ENCODE results near the gene CLPTM1.

CLPTM1 gene

GRCh38 chr19:45001087-45001739 is 46.0 kb downstream of the CLPTM1 start, which contains the start of gene RELB:
RELB (plus strand) TSS chr19:45001464; CDS start chr19:45001580, 116 bp downstream.
- POLR2A ChIA-PET = interaction anchor here (0.5 to 1.3 kb wide), 2 partner anchors 32 to 37 kb away, joined by 3 read pairs; partner anchors contain the start of gene CLASRP
- H3K4me3 ChIP-seq (ENCODE audit: low read depth, low read length) = peak within 1 kb of the TSS; percentile 76
- no peak for TF ChIP-seq CTCF (IDR thresholded peaks at IDR 0.05; ENCODE audit: insufficient read depth, low read length, missing control alignments)
- CTCF ChIA-PET = interaction anchor here (0.6 to 4.0 kb wide), 5 partner anchors 9 to 218 kb away, joined by 3 to 24 read pairs (median 6); no protein-coding TSS in a partner anchor
- DNase-seq (ENCODE audit: low read depth, low spot score) = peak; percentile 34

GRCh38 chr19:45003485-45003884 is 48.3 kb downstream of the CLPTM1 start:
- no peak for DNase-seq (ENCODE audit: low read depth, low spot score)
- no peak overlapping the region for H3K4me3 ChIP-seq (ENCODE audit: low read depth, low read length)
- POLR2A ChIA-PET = no interaction called here
- CTCF ChIA-PET = no interaction called here
- no peak for TF ChIP-seq CTCF (IDR thresholded peaks at IDR 0.05; ENCODE audit: insufficient read depth, low read length, missing control alignments)

DNA sequence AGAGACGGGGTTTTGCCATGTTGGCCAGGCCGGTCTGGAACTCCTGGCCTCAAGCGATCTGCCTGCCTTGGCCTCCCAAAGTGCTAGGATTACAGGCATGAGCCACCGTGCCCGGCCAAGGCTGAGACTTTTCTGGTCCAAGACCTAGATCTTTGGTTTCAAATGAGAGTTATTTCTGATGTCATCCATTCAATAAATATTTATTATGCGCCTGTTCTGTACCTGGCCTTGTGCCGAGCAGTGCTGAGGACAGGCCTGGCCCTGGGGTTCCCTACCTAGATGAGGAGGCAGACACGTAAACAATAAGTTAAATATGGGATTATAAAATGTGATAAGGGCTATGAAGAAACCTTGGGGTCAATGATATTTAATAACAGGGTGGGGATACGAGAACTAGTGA is 50.6 kb downstream of the CLPTM1 start:
- ChIA-PET POLR2A (no interaction called here), CTCF (no interaction called here)
- DNase-seq (ENCODE audit: low read depth, low spot score) = no peak
- no peak overlapping the region for H3K4me3 ChIP-seq (ENCODE audit: low read depth, low read length)
- no peak for TF ChIP-seq CTCF (IDR thresholded peaks at IDR 0.05; ENCODE audit: insufficient read depth, low read length, missing control alignments)

DNA sequence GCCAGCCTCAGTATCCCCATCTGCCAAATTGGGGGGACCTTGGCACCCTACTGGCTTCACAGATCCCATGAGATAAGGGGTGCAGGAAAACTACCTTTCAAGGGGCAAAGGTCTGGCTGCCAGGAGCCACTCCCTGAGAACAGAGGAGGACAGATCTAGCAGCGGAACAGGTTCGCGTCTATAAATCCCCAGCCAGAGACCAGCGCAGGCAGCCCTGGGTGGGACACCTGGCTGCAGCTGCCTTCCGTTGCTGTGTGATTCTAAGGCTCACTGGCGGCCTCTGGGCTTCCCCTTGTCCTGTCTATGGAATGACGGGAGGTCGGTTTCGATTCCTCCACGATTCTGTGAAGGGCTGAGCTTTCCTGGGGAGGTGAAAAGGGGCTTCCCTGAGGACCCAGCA is 53.4 kb downstream of the CLPTM1 start:
- ChIA-PET POLR2A (no interaction called here), CTCF (no interaction called here)
- TF ChIP-seq CTCF (IDR thresholded peaks at IDR 0.05; ENCODE audit: insufficient read depth, low read length, missing control alignments) = no peak
- DNase-seq (ENCODE audit: low read depth, low spot score) = no peak
- no peak overlapping the region for H3K4me3 ChIP-seq (ENCODE audit: low read depth, low read length)

DNA sequence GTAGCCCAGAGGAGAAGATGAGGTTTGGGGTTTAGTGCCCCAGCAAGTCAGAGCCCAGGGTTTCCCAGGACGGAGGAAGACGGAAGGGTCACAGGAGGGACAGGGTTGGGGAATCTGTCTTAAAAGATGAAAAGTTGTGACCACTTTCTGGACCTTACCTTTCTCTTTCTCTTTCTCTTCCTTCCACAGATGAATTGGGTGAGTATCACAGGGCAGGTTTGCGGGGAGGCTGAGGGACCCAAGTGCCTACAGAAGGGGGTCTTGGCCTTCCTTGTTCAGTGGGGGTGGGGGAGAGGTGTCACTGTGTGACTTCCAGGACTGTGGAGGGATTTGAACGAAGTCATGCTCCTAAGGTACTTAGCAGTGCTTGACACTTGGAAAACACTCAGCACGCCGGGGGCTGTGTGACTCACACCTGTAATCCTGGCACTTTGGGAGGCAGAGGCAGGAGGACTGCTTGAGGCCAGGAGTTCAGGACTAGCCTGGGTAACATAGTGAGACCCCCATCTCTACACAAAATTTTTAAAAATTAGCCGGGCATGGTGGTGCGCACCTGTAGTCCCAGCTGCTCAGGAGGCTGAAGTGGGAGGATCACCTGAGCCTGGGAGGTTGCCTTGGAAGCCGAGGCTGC is 54.6 kb downstream of the CLPTM1 start:
- TF ChIP-seq CTCF (IDR thresholded peaks at IDR 0.05; ENCODE audit: insufficient read depth, low read length, missing control alignments) = no peak
- no peak overlapping the region for H3K4me3 ChIP-seq (ENCODE audit: low read depth, low read length)
- CTCF ChIA-PET = interaction anchor here (1.1 kb wide), 1 partner anchor 9 kb away, joined by 4 read pairs; no protein-coding TSS in a partner anchor
- POLR2A ChIA-PET = no interaction called here
- DNase-seq (ENCODE audit: low read depth, low spot score) = no peak

GRCh38 chr19:45010306-45010705 is 55.1 kb downstream of the CLPTM1 start:
- ChIA-PET CTCF (interaction anchor here (1.1 kb wide), 1 partner anchor 8 kb away, joined by 4 read pairs; no protein-coding TSS in a partner anchor), POLR2A (interaction anchor here (0.5 kb wide), 1 partner anchor 29 kb away, joined by 3 read pairs; no protein-coding TSS in a partner anchor)
- no peak for TF ChIP-seq CTCF (IDR thresholded peaks at IDR 0.05; ENCODE audit: insufficient read depth, low read length, missing control alignments)
- H3K4me3 ChIP-seq (ENCODE audit: low read depth, low read length) = no peak overlapping the region
- DNase-seq (ENCODE audit: low read depth, low spot score) = no peak

All from AG04449 (cell line).